Epithelial cell of prostate (primary cell): ENCODE data around the gene PRR35.

Source experiments
- DNase-seq: peaks from one replicate; pipeline ENCODE4 v3.0.0-alpha.2; 2011; ENCODE audit warnings: low read depth, low spot score
- H3K27ac ChIP-seq: fragments of 450-650 bp; 2 replicates; pipeline ENCODE4 v1.5.1; 2017; ENCODE audit warnings: mild to moderate bottlenecking

The PRR35 gene

GRCh38 chr16:546909-547770 lies 13.1 kb upstream of the PRR35 start:
- no peak for DNase-seq
- H3K27ac ChIP-seq = no peak overlapping the region

GRCh38 chr16:548586-548985 lies 11.6 kb upstream of the PRR35 start:
- H3K27ac ChIP-seq = no peak overlapping the region
- no peak for DNase-seq

DNA sequence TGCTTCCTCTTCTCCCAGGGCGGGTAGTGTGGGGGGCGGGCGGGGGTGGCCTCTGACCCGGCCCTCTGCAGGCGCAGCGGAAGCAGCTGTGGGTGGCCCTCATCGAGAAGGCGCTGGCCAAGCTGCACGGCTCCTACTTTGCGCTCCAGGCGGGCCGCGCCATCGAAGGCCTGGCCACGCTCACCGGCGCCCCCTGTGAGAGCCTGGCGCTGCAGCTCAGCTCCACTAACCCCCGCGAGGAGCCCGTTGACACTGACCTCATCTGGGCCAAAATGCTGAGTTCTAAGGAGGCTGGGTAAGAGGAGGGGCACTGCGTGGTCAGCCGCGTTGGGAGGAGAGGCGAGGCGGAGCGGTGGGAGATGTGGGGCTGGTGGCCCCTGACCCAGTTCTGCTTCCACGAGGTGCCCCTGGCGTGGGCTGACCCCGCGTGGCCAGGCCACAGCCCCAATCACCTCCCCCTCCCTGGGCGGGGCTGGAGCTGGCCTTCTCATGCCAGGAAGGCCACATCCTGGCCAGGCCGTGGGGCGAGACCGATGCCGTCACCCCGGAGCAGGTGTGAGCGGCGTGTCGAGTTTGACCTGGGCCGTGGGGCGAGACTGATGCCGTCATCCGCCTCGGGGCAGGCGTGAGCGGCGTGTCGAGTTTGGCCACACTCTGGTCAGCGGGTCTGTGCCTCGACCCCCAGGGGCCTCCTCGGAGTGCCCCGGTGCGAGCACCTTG lies 10.5 kb upstream of the PRR35 start:
- no peak overlapping the region for H3K27ac ChIP-seq
- DNase-seq = no peak

DNA sequence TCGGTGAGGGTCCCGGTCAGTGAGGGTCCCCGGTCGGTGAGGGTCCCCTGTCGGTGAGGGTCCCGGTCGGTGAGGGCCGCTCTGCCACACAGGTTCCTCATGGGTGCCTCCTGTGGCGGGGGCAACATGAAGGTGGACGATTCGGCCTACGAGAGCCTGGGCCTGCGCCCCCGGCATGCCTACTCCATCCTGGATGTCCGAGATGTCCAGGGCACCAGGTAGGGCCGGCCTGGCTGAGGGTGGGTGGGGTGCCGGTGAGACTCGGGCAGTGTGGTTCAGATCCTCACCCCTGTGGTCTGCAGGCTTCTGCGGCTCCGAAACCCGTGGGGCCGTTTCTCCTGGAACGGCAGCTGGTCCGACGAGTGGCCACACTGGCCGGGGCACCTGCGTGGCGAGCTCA lies 9.0 kb upstream of the PRR35 start:
- H3K27ac ChIP-seq = no peak overlapping the region
- DNase-seq = no peak

GRCh38 chr16:552171-552570 lies 8.0 kb upstream of the PRR35 start:
- no peak for DNase-seq
- H3K27ac ChIP-seq = no peak overlapping the region

GRCh38 chr16:553601-554296 lies 6.4 kb upstream of the PRR35 start:
- no peak for DNase-seq
- no peak overlapping the region for H3K27ac ChIP-seq

DNA sequence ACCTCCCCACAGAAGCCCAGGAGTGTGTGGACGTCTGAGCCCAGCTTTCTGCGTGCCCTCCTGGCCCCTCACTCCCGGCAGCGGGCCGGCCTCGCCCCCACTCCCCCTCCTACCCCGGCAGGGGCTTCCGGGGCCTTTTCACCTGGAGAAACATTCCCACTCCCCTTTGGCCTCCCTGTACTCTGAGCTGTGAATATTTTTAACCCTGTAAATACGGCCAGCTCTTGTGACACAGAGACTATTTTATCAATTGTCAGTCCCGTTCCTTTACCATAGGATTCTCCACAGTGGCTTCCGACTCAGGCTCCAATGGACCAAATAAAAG lies 5.9 kb upstream of the PRR35 start:
- no peak overlapping the region for H3K27ac ChIP-seq
- no peak for DNase-seq

GRCh38 chr16:554640-555365 lies 5.4 kb upstream of the PRR35 start:
- DNase-seq = no peak
- peak overlapping the region; percentile 31 for H3K27ac ChIP-seq

DNA sequence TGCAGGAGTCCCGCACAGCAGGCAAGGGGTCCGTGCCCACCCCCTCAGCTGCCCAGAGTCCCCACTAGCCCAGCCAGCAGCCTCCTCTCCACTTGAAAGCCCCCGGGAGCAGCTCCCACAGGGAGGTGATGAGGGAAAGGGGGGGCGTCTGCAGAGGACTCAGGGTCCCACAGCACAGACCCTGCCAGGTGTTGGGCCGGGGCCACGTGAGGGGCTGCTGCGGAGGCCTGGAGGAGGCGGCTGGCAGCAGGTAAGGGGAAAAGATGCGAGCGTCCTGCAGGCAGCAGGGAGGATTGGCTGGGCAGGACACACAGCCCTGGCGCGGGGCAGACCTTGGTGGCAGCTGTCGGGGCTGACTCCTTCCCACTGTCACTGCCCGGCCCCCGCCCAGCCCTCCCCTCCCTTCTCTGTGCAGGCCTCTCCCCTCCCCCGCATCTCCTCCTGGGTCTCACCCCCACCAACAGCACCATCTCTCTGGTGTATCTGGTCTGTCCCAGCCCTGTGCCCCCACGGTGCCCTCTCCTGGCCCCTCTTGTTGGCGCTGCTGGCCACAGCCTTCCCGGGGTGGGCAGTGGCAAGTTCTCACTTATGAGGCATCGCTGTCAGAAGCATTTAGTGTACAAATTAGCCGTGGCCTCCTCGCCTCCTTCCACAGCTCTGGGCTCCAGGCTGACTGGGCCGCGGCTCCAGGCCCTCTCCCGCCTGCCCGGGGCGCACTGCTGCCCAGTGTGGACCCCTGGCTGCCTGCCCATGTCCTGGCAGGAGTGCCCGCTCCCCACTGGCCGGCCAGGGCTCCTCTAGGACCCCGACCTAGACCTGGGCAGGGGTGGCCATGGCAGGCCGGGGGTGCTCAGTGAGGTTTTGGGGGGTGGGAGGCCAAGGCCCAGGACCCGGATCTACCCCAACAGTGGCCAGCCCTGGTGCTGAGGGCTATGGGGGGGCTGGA lies 4.4 kb upstream of the PRR35 start:
- peak overlapping the region; percentile 31 for H3K27ac ChIP-seq

GRCh38 chr16:556474-557173 lies 3.6 kb upstream of the PRR35 start:
- no peak overlapping the region for H3K27ac ChIP-seq
- DNase-seq = no peak

More for the DNA sequence above, 4.4 kb upstream of the PRR35 start:
- no peak for DNase-seq

DNA sequence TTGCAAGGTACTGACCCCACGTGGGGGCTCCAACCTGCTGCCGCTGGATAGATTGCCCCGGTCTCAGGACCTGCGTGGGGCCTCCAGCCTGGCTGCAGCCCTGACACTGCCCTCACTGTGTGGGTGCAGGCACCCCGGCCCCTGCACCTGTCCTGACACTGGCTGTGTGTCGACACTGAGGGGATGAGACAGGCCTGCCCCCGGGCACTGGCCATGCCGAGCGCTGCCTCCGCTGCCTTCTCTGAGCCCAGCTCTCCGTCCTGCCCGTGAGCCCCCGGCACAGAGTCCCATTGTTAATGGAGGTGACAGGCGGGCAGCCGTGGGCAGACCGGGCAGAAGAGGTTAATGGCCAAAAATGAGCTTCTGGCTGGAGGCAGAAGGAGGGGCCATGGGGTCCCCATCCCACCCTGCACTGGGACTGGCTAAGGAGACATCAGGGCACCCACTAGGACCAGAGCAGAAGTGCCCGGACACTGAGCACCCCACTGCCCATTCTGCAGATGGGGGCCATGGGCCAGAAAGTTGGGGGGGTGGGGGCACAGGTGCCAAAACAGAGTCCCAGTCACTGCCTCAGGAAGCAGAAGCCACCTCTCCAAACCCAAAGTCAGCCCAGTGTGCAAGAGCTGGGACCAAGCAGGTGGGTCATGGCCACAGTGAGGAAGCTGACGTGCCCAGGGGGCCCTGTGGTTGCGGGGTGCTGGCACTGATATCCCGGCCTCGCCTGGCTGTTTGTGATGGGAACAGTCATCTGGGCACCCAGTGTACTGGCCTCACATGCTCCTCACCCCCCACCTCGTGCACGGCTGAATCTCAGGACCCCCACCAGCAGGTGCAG lies 2.5 kb upstream of the PRR35 start:
- no peak overlapping the region for H3K27ac ChIP-seq
- no peak for DNase-seq

- no peak for DNase-seq
- H3K27ac ChIP-seq = no peak overlapping the region
Observed at GRCh38 chr16:558298-559020, 1.7 kb upstream of the PRR35 start.

DNA sequence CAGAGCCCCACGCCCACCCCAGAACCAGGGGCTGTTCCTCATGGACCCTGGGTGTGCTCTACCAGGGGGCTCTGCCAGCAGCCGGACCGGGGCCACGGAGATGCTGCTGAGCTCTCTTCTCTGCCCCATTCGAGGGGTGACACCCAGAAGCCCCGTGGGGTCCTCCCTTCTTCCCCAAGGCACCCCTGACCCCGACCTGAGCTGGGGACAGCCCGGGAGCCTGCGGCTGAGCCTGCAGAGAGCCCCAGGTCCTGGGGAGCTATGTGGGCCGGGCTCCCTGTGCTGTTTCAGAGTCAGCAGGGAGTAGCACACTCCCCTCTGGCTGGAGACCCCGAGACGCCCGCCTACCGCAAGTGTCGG lies 1.2 kb upstream of the PRR35 start:
- H3K27ac ChIP-seq = no peak overlapping the region
- no peak for DNase-seq

DNA sequence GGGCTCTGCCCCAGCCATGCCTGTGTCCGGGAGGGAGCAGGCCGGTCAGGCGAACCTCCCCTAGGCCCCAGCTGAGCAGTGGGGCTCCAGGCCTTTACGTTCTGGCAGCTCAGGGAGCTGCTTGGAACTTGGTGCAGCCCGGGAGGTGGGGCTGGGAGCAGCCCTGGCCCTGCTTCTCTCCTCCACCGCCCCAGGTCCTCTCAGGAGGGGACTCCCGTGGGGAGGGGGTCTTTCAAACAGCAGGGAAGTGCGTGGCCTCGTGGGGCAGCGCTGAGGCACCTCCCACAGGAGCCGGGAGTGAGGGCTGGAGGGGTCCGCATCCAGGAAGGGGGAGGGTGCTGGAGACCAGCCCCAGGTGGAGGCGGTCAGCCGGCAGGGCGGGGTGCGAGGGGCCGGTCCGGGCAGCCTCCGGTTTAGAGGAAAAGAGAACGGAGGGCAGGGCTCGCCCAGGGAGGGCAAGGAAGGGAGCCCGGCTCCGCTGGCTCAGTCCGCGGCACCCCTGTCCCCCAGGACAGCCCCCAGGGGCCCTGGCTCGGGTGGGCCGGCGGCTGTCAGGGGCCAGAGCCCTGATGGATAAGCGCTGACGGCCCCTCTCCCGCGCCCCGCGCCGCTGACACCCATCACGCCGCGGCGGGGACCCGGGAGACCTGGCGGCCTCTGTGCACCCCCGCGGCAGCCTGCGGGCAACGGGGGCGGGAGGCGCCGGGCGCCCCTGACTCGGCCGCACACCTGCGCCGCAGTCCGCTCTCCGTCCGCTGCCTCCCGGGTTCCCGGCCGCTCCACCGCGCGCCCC lies 587 bp upstream of the PRR35 start:
- DNase-seq = no peak
- no peak overlapping the region for H3K27ac ChIP-seq

GRCh38 chr16:560701-561412 lies 663 bp downstream of the PRR35 start:
- no peak overlapping the region for H3K27ac ChIP-seq
- no peak for DNase-seq

DNA sequence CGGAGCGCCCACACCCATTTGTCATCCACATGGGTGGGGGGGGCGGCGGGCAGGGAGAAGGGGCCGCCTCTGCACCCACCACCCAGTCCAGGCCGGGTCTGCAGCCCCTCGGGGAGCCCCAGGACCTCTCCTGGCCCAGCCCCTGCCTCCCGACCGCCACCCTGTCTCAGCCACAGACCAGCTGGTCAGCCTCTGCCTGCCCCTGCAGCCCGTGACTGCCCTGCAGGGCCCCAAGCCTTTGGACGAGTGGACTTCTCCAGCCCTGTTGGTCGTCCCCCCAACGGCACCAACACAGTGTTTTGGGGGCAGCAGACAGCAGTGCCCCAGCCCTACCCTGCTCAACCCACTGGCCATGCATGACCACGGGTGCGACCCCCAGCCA lies 1.2 kb downstream of the PRR35 start:
- no peak for DNase-seq
- H3K27ac ChIP-seq = no peak overlapping the region
